ENCODE data around the gene BBS2.

Gene BBS2

DNA sequence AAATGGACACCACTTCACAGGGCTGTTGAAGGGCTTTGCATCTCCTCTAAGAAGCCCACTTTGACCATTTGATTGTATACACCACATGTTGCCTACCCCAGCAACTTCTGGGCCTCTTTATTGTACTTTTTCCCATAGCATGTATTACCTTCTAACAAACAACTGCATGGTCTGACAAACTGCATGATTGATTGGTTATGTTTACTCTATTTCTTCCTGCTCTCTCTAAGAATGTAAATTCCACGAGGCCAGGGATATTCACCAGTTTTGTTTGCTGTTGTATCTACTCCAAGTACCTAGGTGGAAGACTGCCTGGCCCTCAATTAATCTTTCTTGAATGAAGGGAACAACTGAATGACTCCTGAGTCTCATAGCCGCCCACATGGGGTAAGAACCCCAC is 22.2 kb upstream of the BBS2 start:
- TF ChIP-seq, protein P1, sequence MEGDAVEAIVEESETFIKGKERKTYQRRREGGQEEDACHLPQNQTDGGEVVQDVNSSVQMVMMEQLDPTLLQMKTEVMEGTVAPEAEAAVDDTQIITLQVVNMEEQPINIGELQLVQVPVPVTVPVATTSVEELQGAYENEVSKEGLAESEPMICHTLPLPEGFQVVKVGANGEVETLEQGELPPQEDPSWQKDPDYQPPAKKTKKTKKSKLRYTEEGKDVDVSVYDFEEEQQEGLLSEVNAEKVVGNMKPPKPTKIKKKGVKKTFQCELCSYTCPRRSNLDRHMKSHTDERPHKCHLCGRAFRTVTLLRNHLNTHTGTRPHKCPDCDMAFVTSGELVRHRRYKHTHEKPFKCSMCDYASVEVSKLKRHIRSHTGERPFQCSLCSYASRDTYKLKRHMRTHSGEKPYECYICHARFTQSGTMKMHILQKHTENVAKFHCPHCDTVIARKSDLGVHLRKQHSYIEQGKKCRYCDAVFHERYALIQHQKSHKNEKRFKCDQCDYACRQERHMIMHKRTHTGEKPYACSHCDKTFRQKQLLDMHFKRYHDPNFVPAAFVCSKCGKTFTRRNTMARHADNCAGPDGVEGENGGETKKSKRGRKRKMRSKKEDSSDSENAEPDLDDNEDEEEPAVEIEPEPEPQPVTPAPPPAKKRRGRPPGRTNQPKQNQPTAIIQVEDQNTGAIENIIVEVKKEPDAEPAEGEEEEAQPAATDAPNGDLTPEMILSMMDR (IDR thresholded peaks at IDR 0.05; ENCODE audit: borderline replicate concordance, extremely low read depth, low read length, poor library complexity, severe bottlenecking), result no peak
- TF ChIP-seq EZH2 (IDR thresholded peaks at IDR 0.05; ENCODE audit: borderline replicate concordance, low read depth, low read length, severe bottlenecking), result no peak

DNA sequence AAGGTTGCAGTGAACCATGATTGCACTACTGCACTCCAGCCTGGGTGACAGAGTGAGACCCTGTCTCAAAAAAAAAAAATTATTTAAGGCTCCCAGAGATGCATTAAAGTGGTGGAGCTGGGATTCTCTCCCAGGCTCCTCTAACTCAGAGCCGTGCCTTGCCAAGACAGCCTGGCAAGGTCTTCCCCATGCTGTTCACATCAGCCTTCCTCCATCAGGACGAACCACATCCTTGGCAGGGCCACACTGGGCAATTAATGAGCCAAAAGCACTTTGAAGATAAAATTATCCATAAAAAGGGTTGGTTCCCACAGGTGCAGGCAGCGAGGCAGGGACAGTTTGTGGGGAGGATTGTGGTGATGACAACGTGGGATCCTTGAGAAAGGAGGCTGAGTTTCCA is 19.8 kb upstream of the BBS2 start:
- Histone ChIP-seq H3K27me3 (ENCODE audit: insufficient read depth, low read length, poor library complexity) (no peaks in the 10 kb centered on the region), H3K4me1 (ENCODE audit: insufficient read depth, low read length) (no peaks in the 10 kb centered on the region), H3K36me3 (ENCODE audit: insufficient read depth, low read length) (no peaks in the 10 kb centered on the region), H3K27ac (ENCODE audit: low read length) (no peak overlapping the region), H3K4me3 (ENCODE audit: low read depth in 1 of 2, low read length in 2 of 2) (no peak overlapping the region), H4K20me1 (ENCODE audit: insufficient read depth, low read length) (no peaks in the 10 kb centered on the region), H3K4me2 (ENCODE audit: insufficient read depth, low read length) (no peak overlapping the region), H3K9me3 (ENCODE audit: insufficient read depth, low read length, severe bottlenecking) (no peaks in the 10 kb centered on the region), H3K79me2 (ENCODE audit: insufficient read depth, low read length) (no peaks in the 10 kb centered on the region), H2AFZ (ENCODE audit: low read depth, low read length) (no peak overlapping the region), H3K9ac (ENCODE audit: low read depth, low read length) (no peak overlapping the region)
- no peak for DNase-seq
- no peak for ATAC-seq (ENCODE audit: insufficient read depth, low read depth)
- TF ChIP-seq, protein P1 (IDR thresholded peaks at IDR 0.05; ENCODE audit: borderline replicate concordance, extremely low read depth, low read length, poor library complexity, severe bottlenecking), result no peak
- TF ChIP-seq EZH2 (IDR thresholded peaks at IDR 0.05; ENCODE audit: borderline replicate concordance, low read depth, low read length, severe bottlenecking), result no peak

More for the DNA sequence above, 22.2 kb upstream of the BBS2 start:
- H3K9me3 ChIP-seq (ENCODE audit: insufficient read depth, low read length, severe bottlenecking), result no peaks in the 10 kb centered on the region
- no peak overlapping the region for H3K4me2 ChIP-seq (ENCODE audit: insufficient read depth, low read length)
- H3K27ac ChIP-seq (ENCODE audit: low read length), result no peak overlapping the region
- no peak overlapping the region for H3K9ac ChIP-seq (ENCODE audit: low read depth, low read length)
- no peaks in the 10 kb centered on the region for H3K4me1 ChIP-seq (ENCODE audit: insufficient read depth, low read length)
- no peak overlapping the region for H3K4me3 ChIP-seq (ENCODE audit: low read depth in 1 of 2, low read length in 2 of 2)
- ATAC-seq (ENCODE audit: insufficient read depth, low read depth) (no peak), DNase-seq (no peak)
- no peak overlapping the region for H2AFZ ChIP-seq (ENCODE audit: low read depth, low read length)
- no peaks in the 10 kb centered on the region for H3K27me3 ChIP-seq (ENCODE audit: insufficient read depth, low read length, poor library complexity)
- no peaks in the 10 kb centered on the region for H4K20me1 ChIP-seq (ENCODE audit: insufficient read depth, low read length)
- H3K36me3 ChIP-seq (ENCODE audit: insufficient read depth, low read length), result no peaks in the 10 kb centered on the region
- H3K79me2 ChIP-seq (ENCODE audit: insufficient read depth, low read length), result no peaks in the 10 kb centered on the region

DNA sequence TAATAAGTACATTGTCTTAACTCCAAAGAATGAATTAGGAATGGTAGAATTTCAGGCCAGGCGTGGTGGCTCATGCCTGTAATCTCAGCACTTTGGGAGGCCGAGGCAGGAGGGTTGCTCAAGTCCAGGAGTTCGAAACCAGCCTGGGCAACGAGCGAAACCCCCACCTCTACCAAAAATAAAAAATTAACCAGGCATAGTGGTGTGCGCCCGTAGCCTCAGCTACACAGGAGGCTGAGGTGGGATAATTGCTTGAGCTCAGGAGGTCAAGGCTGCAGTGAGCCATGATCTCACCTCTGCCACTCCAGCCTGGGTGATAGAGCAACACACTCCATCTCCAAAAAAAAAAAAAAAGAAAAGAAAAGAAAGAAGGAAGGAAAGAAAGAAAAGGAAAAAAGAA is 18.5 kb upstream of the BBS2 start:
- H2AFZ ChIP-seq (ENCODE audit: low read depth, low read length), result no peak overlapping the region
- no peak for ATAC-seq (ENCODE audit: insufficient read depth, low read depth)
- DNase-seq, result no peak
- no peaks in the 10 kb centered on the region for H3K4me1 ChIP-seq (ENCODE audit: insufficient read depth, low read length)
- H3K27me3 ChIP-seq (ENCODE audit: insufficient read depth, low read length, poor library complexity), result no peaks in the 10 kb centered on the region
- H3K9me3 ChIP-seq (ENCODE audit: insufficient read depth, low read length, severe bottlenecking), result no peaks in the 10 kb centered on the region
- no peak overlapping the region for H3K4me3 ChIP-seq (ENCODE audit: low read depth in 1 of 2, low read length in 2 of 2)
- H3K36me3 ChIP-seq (ENCODE audit: insufficient read depth, low read length), result no peaks in the 10 kb centered on the region
- no peak for TF ChIP-seq EZH2 (IDR thresholded peaks at IDR 0.05; ENCODE audit: borderline replicate concordance, low read depth, low read length, severe bottlenecking)
- TF ChIP-seq, protein P1 (IDR thresholded peaks at IDR 0.05; ENCODE audit: borderline replicate concordance, extremely low read depth, low read length, poor library complexity, severe bottlenecking), result no peak
- no peaks in the 10 kb centered on the region for H4K20me1 ChIP-seq (ENCODE audit: insufficient read depth, low read length)
- no peak overlapping the region for H3K27ac ChIP-seq (ENCODE audit: low read length)
- H3K79me2 ChIP-seq (ENCODE audit: insufficient read depth, low read length), result no peaks in the 10 kb centered on the region
- H3K4me2 ChIP-seq (ENCODE audit: insufficient read depth, low read length), result no peak overlapping the region
- no peak overlapping the region for H3K9ac ChIP-seq (ENCODE audit: low read depth, low read length)

DNA sequence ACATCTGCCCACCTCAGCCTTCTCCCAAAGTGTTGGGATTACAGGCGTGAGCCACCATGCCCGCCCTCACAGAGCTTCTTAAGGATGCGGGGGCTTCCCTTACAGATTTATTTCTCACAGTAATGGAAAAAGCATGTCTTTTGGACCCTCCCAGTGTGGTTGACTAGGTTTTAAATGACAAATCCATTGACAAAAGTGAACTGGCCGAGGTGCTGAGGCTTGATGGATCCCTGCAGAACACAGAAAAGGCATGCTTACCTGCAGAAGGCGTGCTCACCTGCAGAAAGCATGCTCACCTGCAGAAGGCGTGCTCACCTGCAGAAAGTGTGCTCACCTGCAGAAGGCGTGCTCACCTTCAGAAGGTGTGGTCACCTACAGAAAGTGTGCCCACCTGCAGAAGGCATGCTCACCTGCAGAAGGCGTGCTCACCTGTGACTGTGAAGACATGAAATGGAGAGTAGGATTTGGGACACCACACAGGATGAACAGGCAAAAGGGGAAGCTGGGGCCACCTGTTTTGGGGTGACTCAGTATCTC is 15.1 kb upstream of the BBS2 start:
- no peak overlapping the region for H3K27ac ChIP-seq (ENCODE audit: low read length)
- ATAC-seq (ENCODE audit: insufficient read depth, low read depth), result no peak
- no peaks in the 10 kb centered on the region for H3K36me3 ChIP-seq (ENCODE audit: insufficient read depth, low read length)
- H3K27me3 ChIP-seq (ENCODE audit: insufficient read depth, low read length, poor library complexity), result no peaks in the 10 kb centered on the region
- H2AFZ ChIP-seq (ENCODE audit: low read depth, low read length), result no peak overlapping the region
- H3K4me1 ChIP-seq (ENCODE audit: insufficient read depth, low read length), result no peaks in the 10 kb centered on the region
- TF ChIP-seq, protein P1 (IDR thresholded peaks at IDR 0.05; ENCODE audit: borderline replicate concordance, extremely low read depth, low read length, poor library complexity, severe bottlenecking), result no peak
- no peak for TF ChIP-seq EZH2 (IDR thresholded peaks at IDR 0.05; ENCODE audit: borderline replicate concordance, low read depth, low read length, severe bottlenecking)
- no peak for DNase-seq
- no peak overlapping the region for H3K4me2 ChIP-seq (ENCODE audit: insufficient read depth, low read length)
- H3K4me3 ChIP-seq (ENCODE audit: low read depth in 1 of 2, low read length in 2 of 2), result no peak overlapping the region
- no peaks in the 10 kb centered on the region for H4K20me1 ChIP-seq (ENCODE audit: insufficient read depth, low read length)
- no peaks in the 10 kb centered on the region for H3K9me3 ChIP-seq (ENCODE audit: insufficient read depth, low read length, severe bottlenecking)
- H3K9ac ChIP-seq (ENCODE audit: low read depth, low read length), result no peak overlapping the region
- H3K79me2 ChIP-seq (ENCODE audit: insufficient read depth, low read length), result no peaks in the 10 kb centered on the region

Data from DND-41 (cell line).